ENCODE data around the gene TBC1D22A.
A peak's percentile ranks its signal among the peaks of the same experiment; 100 is the strongest.

Gene TBC1D22A

GRCh38 chr22:46735747-46736608 is 26.5 kb upstream of the TBC1D22A start:
- peak in 2 of 42 donors; percentile 25 to 48 for DNase-seq
- intact Hi-C loops (cut with DNase I) = loop anchor here (10.0 kb wide), 1 partner anchor 151 kb away; no protein-coding TSS in a partner anchor

- DNase-seq = no peak
- intact Hi-C loops (cut with DNase I) = loop anchor here (10.0 kb wide), 1 partner anchor 152 kb away; no protein-coding TSS in a partner anchor
Observed at GRCh38 chr22:46736705-46737104, 25.7 kb upstream of the TBC1D22A start.

GRCh38 chr22:46737105-46737975 is 25.1 kb upstream of the TBC1D22A start:
- intact Hi-C loops (cut with DNase I) = loop anchor here (10.0 kb wide), 1 partner anchor 153 kb away; no protein-coding TSS in a partner anchor
- peak in 36 of 42 donors; percentile 23 to 76 (median 47) for DNase-seq

- intact Hi-C loops (cut with DNase I) = loop anchor here (10.0 kb wide), 1 partner anchor 153 kb away; no protein-coding TSS in a partner anchor
- peak; percentile 32 to 89 (median 76) for DNase-seq
Observed at GRCh38 chr22:46737976-46738646, 24.3 kb upstream of the TBC1D22A start, which contains the start of gene CERK. TSS of gene CERK (minus strand) at chr22:46738252. CDS start at chr22:46738148, 104 bp downstream.

GRCh38 chr22:46738647-46739093 is 23.8 kb upstream of the TBC1D22A start:
- intact Hi-C loops (cut with DNase I) = loop anchor here (10.0 kb wide), 1 partner anchor 154 kb away; no protein-coding TSS in a partner anchor
- peak in 9 of 42 donors; percentile 14 to 27 (median 23) for DNase-seq

- intact Hi-C loops (cut with DNase I) = loop anchor here (10.0 kb wide), 1 partner anchor 154 kb away; no protein-coding TSS in a partner anchor
- DNase-seq = peak in 30 of 42 donors; percentile 21 to 84 (median 56)
Observed at GRCh38 chr22:46739094-46739870, 23.2 kb upstream of the TBC1D22A start.

- no peak for DNase-seq
- intact Hi-C loops (cut with DNase I) = no loop called here
Observed at GRCh38 chr22:46740910-46741780, 21.3 kb upstream of the TBC1D22A start.

GRCh38 chr22:46741974-46742519 is 20.4 kb upstream of the TBC1D22A start:
- intact Hi-C loops (cut with DNase I) = no loop called here

GRCh38 chr22:46742576-46743221 is 19.8 kb upstream of the TBC1D22A start:
- intact Hi-C loops (cut with DNase I) = no loop called here
- DNase-seq = no peak

More at GRCh38 chr22:46741974-46742519, 20.4 kb upstream of the TBC1D22A start:
- no peak for DNase-seq

- DNase-seq = no peak
- intact Hi-C loops (cut with DNase I) = no loop called here
Observed at GRCh38 chr22:46744581-46744980, 17.9 kb upstream of the TBC1D22A start.

GRCh38 chr22:46746192-46746591 is 16.3 kb upstream of the TBC1D22A start:
- intact Hi-C loops (cut with DNase I) = no loop called here
- no peak for DNase-seq

- DNase-seq = no peak
- intact Hi-C loops (cut with DNase I) = no loop called here
Observed at GRCh38 chr22:46746620-46747019, 15.8 kb upstream of the TBC1D22A start.

- intact Hi-C loops (cut with DNase I) = no loop called here
- DNase-seq = no peak
Observed at GRCh38 chr22:46747646-46748045, 14.8 kb upstream of the TBC1D22A start.

GRCh38 chr22:46748206-46748907 is 14.1 kb upstream of the TBC1D22A start:
- intact Hi-C loops (cut with DNase I) = no loop called here
- no peak for DNase-seq

- intact Hi-C loops (cut with DNase I) = no loop called here
- DNase-seq = no peak
Observed at GRCh38 chr22:46748908-46749675, 13.4 kb upstream of the TBC1D22A start.

All from head of caudate nucleus (tissue), 42 donors.